Tibial nerve (tissue), 3 donors: ENCODE data around the gene BIRC5.

Experiments used
- POLR2A ChIP-seq, 2 donors: fragments of 450-650 bp; IDR thresholded peaks; one replicate each; pipeline ENCODE4 v1.6.1; 2017; ENCODE audit warnings: antibody characterized with exemption in 2 of 2, mild to moderate bottlenecking in 2 of 2, moderate library complexity in 2 of 2
- TF ChIP-seq, protein P1 (sequence below), 5 experiments: fragments of 200-600 bp in 3 of 5; fragments of 450-650 bp in 2 of 5; sonication (generic) in 3 of 5; IDR thresholded peaks; one replicate each; pipeline ENCODE4 v1.5.1; 2016 to 2019; ENCODE audit warnings: antibody characterized with exemption in 5 of 5, mild to moderate bottlenecking in 3 of 5, moderate library complexity in 2 of 5

DNA sequence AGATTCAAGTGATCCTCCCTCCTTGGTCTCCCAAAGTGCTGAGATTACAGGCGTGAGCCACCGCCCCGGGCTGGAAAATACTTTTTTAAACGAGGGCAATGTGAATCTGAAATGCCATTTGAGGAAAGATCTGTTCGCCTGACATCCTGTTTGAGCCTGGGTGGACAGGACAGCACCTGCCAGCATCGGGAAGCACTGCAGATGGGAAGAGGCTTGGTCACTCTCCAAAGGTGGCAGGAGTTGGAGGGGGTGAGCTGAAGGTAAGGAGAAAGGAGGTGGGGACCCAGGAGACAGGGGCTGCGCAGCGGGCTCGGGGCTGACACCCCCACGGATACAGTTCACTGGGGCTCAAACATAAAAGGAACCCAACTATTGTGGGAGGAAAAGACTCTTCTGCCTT lies 3.9 kb upstream of the BIRC5 start:
- TF ChIP-seq, protein P1, sequence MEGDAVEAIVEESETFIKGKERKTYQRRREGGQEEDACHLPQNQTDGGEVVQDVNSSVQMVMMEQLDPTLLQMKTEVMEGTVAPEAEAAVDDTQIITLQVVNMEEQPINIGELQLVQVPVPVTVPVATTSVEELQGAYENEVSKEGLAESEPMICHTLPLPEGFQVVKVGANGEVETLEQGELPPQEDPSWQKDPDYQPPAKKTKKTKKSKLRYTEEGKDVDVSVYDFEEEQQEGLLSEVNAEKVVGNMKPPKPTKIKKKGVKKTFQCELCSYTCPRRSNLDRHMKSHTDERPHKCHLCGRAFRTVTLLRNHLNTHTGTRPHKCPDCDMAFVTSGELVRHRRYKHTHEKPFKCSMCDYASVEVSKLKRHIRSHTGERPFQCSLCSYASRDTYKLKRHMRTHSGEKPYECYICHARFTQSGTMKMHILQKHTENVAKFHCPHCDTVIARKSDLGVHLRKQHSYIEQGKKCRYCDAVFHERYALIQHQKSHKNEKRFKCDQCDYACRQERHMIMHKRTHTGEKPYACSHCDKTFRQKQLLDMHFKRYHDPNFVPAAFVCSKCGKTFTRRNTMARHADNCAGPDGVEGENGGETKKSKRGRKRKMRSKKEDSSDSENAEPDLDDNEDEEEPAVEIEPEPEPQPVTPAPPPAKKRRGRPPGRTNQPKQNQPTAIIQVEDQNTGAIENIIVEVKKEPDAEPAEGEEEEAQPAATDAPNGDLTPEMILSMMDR (IDR thresholded peaks at IDR 0.05): no peak
- no peak for TF ChIP-seq POLR2A (IDR thresholded peaks at IDR 0.05)
